ENCODE data around the gene CLTCL1.

Gene CLTCL1

DNA sequence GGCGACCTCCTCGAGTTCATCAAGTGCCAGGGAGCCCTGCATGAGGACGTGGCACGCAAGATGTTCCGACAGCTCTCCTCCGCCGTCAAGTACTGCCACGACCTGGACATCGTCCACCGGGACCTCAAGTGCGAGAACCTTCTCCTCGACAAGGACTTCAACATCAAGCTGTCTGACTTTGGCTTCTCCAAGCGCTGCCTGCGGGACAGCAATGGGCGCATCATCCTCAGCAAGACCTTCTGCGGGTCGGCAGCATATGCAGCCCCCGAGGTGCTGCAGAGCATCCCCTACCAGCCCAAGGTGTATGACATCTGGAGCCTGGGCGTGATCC lies 159.9 kb downstream of the CLTCL1 start:
- DNase-seq (ENCODE audit: low read depth) = no peak

DNA sequence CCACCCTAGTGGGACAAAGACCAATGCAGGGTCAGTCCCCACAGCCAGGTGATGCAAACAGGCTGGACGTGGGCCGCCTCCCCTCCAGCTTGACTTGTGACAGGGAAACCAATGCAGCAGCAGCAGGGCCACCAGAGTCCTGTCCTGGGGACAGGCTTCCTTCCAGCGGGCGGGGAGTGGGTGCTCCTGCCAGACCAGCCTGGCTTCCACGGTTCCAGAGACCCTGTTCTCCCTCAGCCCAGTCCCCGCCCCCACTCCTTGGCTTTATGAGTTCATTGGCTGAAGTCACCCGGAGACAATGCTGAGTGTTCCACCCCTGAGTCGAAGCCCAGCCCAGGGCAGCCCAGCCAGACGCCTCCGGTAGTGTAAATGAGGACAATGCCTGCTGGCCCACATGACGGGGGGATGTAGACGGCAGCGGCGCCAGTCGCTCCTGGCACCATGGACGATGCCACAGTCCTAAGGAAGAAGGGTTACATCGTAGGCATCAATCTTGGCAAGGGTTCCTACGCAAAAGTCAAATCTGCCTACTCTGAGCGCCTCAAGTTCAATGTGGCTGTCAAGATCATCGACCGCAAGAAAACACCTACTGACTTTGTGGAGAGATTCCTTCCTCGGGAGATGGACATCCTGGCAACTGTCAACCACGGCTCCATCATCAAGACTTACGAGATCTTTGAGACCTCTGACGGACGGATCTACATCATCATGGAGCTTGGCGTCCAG lies 160.4 kb downstream of the CLTCL1 start, which contains the start of gene TSSK2:
TSSK2 (plus strand) TSS at position 350 of the 726 bp plus-strand sequence; CDS start at position 442, 92 bp downstream.
- no peak for DNase-seq (ENCODE audit: low read depth)

DNA sequence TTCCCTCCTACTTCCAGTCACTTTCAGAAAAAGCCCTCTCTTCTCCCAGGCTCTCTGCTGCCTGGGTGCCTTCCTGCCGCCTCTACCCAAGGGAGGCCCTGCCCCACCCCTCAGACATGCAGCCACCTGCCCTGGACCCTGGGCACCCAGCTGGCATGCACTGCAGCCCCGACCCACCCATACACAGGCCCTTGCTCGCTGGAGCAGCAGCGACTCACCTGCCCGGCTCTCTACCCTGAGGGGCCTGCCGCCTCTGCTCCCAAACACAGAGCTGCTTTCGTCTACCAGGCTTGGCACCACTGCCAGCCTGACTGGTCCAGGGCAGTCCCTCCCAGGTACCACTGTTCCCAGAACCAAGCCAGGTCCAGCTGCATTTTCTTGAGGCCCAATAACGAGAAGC lies 161.6 kb downstream of the CLTCL1 start:
- no peak for DNase-seq (ENCODE audit: low read depth)

All from T follicular helper cell (primary cell).